Naive B cell (primary cell): ENCODE results near the gene SMARCA2. TPM values are rescaled to one million over a fixed set of nuclear protein-coding genes. Genes with fewer than 3 reads are reported as not detected.

Experiments
- ATAC-seq, 2 donors: fragments of 150-1000 bp; cut with Tn5 transposase; 2 replicates each; pipeline ENCODE4 v1.10.0; 2021; ENCODE audit warnings: low read depth in 2 of 2, mild to moderate bottlenecking in 2 of 2, moderate library complexity in 2 of 2
- DNase-seq: peaks from one replicate; pipeline ENCODE4 v3.0.0; 2022
- H3K27ac Mint-ChIP-seq, 6 donors: one replicate each; pipeline ENCODE4 v1.8.0; 2020 to 2022; ENCODE audit warnings: mild to moderate bottlenecking in 6 of 6, mixed read lengths in 6 of 6, moderate library complexity in 5 of 6, inconsistent platforms in 2 of 6
- H3K27me3 Mint-ChIP-seq, 3 donors: one replicate each; pipeline ENCODE4 v1.8.0; 2021 to 2022; ENCODE audit warnings: mixed read lengths in 3 of 3, mild to moderate bottlenecking in 1 of 3
- H3K36me3 Mint-ChIP-seq, 2 donors: one replicate each; pipeline ENCODE4 v1.8.0; 2020 to 2022; ENCODE audit warnings: mixed read lengths in 2 of 2, inconsistent platforms in 1 of 2, mild to moderate bottlenecking in 1 of 2
- H3K4me1 Mint-ChIP-seq, 3 donors: one replicate each; pipeline ENCODE4 v1.8.0; 2020 to 2022; ENCODE audit warnings: mixed read lengths in 3 of 3, inconsistent platforms in 1 of 3, mild to moderate bottlenecking in 1 of 3, moderate library complexity in 1 of 3
- H3K4me3 Mint-ChIP-seq, 8 donors: one replicate each; pipeline ENCODE4 v1.8.0; 2020 to 2022; ENCODE audit warnings: mild to moderate bottlenecking in 8 of 8, mixed read lengths in 8 of 8, moderate library complexity in 8 of 8, inconsistent platforms in 2 of 8
- H3K9me3 Mint-ChIP-seq, 7 donors: one replicate each; pipeline ENCODE4 v1.8.0; 2020 to 2022; ENCODE audit warnings: mixed read lengths in 7 of 7, mild to moderate bottlenecking in 5 of 7, inconsistent platforms in 2 of 7, moderate library complexity in 1 of 7
- polyA plus RNA-seq, 6 donors: library from polyadenylated mRNA; unstranded; fragments of 300-500 nt; fragmentation: Illumina TruSeq; gene quantifications; one replicate each; pipeline ENCODE4 v1.2.3, GENCODE V29; 2021; ENCODE audit warnings: low read depth in 6 of 6

SMARCA2 gene
- polyA plus RNA-seq, 6 donors from 2014 or later: 22.4 to 58.5 (median 39.8) TPM

DNA sequence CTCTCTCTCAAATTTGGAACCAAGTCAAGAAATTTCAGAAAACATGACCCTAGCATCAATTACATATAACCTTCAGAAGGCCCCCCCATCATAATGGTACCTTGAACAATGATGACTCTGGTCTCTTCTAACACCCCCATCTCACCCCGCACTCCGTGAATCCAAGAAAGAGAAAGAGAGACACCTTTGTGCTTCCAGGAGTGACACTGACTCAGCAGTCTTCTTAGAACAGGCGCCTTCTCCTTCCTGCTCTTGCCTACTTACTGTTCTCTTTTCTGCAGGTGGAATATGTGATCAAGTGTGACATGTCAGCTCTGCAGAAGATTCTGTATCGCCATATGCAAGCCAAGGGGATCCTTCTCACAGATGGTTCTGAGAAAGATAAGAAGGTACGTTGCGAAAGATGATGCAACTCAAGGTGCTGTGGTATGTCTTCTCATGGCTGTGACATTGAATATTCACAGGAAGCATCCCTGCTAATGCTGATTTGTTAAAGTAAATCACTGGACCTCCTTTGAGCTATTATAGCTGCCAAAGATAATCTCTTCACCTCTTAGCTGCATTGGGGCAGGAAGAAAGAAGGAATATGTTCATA is 81.3 kb downstream of the SMARCA2 start:
- Mint-ChIP-seq H3K4me1 (peaks cover 0 to 2% (median 0%) of the 10 kb centered on the region in 3 donors), H3K27me3 (no peaks in the 10 kb centered on the region), H3K36me3 (peaks cover 29 to 47% of the 10 kb centered on the region in 2 donors), H3K9me3 (no peaks in the 10 kb centered on the region), H3K4me3 (peak overlapping the region in 1 of 8 donors; percentile 25), H3K27ac (peak overlapping the region in 1 of 6 donors; percentile 0)
- ATAC-seq (no peak), DNase-seq (no peak)

DNA sequence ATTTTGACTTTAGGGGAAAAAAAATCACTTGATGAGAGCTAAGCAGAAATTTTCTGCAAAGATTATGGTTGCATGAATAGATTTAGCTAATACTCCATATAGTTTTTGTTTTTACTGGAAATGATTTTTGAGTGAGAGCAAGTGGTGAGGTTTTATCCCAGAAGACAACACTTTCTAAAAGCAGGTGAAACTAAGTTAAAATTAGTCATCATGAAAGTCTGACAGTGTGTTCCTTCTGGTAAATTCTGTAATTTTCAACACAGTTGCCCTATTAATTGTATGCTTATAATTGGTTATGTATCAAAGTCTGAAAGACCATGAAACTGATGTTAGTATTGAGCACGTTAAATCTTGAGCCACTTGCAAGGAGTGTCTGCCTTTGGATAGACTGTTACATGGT is 91.5 kb downstream of the SMARCA2 start:
- Mint-ChIP-seq H3K36me3 (peaks cover 19 to 32% of the 10 kb centered on the region in 2 donors), H3K4me3 (no peak overlapping the region), H3K4me1 (no peaks in the 10 kb centered on the region), H3K27ac (no peak overlapping the region), H3K9me3 (no peaks in the 10 kb centered on the region), H3K27me3 (no peaks in the 10 kb centered on the region)
- no peak for ATAC-seq
- DNase-seq: no peak

DNA sequence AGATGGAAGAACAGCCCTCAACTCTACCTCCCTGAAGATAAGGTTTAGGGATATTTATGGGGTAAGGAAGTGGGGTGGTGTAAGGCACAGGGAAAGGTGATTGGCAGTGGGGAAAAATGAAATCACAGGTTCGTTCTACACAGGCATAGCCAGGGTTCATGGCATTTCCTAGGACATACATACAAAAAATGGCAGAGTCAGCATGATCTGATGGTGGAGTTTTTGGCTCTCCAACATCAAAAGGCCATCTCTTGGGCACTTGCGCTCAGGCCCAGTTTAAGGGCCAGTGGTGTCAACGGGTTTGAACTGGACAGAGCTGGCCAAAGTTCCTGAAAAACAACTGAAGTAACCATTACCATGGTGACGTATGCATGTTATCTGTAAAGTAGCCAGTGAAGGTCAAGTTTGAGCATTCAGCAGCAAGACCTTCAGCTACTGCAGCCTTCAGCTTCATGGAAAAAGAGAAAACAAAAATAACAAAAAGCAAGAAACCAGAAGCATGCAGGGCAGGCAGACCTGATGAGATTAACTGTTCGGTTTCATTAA is 92.8 kb downstream of the SMARCA2 start:
- Mint-ChIP-seq H3K9me3 (no peaks in the 10 kb centered on the region), H3K4me1 (no peaks in the 10 kb centered on the region), H3K27ac (no peak overlapping the region), H3K4me3 (no peak overlapping the region), H3K36me3 (peaks cover 12 to 28% of the 10 kb centered on the region in 2 donors), H3K27me3 (no peaks in the 10 kb centered on the region)
- no peak for ATAC-seq
- DNase-seq: no peak

DNA sequence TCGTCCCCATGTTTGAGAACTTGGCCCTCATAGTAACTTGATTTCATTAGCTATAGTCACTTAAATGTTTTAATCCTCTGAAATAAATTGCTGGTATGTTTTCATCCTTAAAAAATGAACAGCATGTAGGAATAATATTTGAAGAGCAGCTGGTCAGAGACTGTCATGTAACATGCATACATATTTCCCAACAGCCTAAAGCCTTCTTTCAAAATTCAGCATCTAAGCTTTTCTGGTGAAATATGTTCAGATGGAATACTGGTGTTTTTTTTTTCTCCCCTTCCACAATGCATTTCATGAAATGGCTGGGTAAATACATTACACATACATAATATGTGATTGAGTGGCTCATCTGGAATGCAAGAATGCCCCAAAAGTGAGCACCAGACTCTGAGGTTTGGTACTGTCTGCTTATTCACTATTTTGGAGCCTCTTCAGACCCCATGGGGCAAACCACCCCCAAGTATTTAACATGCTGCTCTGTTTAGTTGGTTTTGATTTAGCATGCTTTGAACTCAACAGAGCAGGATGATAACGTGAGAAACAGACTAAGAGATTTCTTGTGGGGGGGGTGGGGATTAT is 94.0 kb downstream of the SMARCA2 start:
- Mint-ChIP-seq H3K27me3 (no peaks in the 10 kb centered on the region), H3K36me3 (peaks cover 9 to 23% of the 10 kb centered on the region in 2 donors), H3K27ac (peak overlapping the region in 1 of 6 donors; percentile 64), H3K4me3 (no peak overlapping the region), H3K9me3 (no peaks in the 10 kb centered on the region), H3K4me1 (no peaks in the 10 kb centered on the region)
- DNase-seq (no peak), ATAC-seq (no peak)

DNA sequence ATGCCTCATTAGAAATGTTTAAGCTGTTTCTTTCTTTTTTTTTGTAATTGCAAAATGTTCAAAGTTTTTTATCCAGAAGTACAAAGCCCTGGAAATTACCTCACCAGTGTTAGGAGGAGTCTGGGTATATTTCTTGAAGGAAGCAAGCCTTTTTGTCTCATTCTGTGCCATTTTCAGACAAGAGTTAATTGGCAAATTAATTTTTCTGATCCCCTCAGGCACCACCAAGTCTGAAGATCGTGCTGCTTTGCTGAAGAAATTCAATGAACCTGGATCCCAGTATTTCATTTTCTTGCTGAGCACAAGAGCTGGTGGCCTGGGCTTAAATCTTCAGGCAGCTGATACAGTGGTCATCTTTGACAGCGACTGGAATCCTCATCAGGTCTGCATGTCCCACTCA is 94.9 kb downstream of the SMARCA2 start:
- H3K4me1 Mint-ChIP-seq: no peaks in the 10 kb centered on the region

DNA sequence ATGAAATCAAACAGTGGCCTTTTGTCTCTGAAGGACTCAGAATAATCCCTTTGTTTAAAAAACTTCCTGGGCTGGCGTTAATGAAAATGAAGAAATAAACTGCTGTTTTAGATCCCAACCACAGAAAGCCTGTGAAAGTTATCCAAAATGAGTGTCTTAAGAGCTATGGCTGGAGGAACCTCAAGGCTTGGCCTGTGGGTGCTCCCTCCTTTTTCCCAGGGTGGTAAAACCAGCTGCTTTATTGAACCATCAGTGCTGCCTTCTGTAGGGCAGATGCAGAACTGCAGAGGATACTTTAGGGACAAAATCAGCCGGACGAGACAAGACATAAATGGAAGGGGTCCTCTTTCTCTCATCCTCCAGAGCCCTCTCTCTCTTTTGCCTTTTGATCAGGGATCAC is 100.9 kb downstream of the SMARCA2 start:
- Mint-ChIP-seq H3K9me3 (no peaks in the 10 kb centered on the region), H3K4me3 (no peak overlapping the region), H3K36me3 (peaks cover 0 to 8% of the 10 kb centered on the region in 2 donors), H3K27me3 (no peaks in the 10 kb centered on the region), H3K4me1 (no peaks in the 10 kb centered on the region), H3K27ac (peak overlapping the region in 3 of 6 donors; percentile 6 to 57 (median 38))
- ATAC-seq: no peak
- DNase-seq: no peak

More for the DNA sequence above, 94.9 kb downstream of the SMARCA2 start:
- Mint-ChIP-seq H3K4me3 (no peak overlapping the region), H3K9me3 (no peaks in the 10 kb centered on the region), H3K27me3 (no peaks in the 10 kb centered on the region), H3K36me3 (peaks cover 9 to 23% of the 10 kb centered on the region in 2 donors), H3K27ac (no peak overlapping the region)
- DNase-seq (no peak), ATAC-seq (no peak)

DNA sequence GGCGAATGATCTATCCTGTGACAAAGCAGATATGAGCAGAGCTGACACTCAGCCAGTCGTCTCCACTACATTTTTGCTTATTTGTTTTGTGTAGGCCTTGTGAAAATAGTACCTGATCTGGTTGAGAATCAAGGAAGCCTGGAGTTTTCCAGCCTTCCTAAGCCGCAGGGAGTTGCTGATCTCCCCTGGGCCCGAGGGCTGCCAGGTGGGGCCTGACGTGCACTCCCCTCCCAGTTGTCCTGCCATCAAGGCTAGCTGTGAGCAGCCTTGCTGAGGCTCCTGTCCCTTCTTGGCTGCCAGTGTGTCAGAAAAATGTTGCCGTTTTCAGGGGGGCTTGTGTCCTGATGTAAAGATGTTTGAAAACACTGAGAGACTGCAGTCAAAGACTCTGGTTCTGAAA is 102.4 kb downstream of the SMARCA2 start:
- no peaks in the 10 kb centered on the region for H3K4me1 Mint-ChIP-seq
- ATAC-seq: no peak
- no peaks in the 10 kb centered on the region for H3K36me3 Mint-ChIP-seq
- no peak for DNase-seq
- no peaks in the 10 kb centered on the region for H3K9me3 Mint-ChIP-seq
- no peaks in the 10 kb centered on the region for H3K27me3 Mint-ChIP-seq
- H3K27ac Mint-ChIP-seq: peak overlapping the region in 1 of 6 donors; percentile 66
- no peak overlapping the region for H3K4me3 Mint-ChIP-seq

DNA sequence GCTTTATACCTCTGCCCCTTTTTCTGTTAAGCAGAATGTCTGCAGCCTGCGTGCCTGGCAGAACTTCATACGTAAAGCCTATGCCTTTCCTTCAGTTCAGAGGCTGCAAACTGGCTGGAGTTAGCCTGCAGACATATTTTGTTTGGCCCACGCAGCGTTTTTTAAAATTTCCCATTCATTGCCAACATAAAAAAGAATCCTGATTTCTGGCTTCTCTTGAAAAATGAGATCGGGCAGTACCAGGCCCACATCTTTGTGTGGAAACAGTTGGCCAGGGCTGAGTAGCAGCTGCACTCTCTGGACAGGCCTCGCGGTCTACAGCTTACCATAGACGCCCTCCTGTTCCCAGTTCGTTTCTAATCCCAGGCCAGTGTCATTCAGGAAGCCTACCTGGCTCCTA is 104.4 kb downstream of the SMARCA2 start:
- H3K4me3 Mint-ChIP-seq: no peak overlapping the region
- ATAC-seq (no peak), DNase-seq (no peak)
- no peak overlapping the region for H3K27ac Mint-ChIP-seq
- H3K36me3 Mint-ChIP-seq: peaks cover 13 to 17% of the 10 kb centered on the region in 2 donors
- no peaks in the 10 kb centered on the region for H3K27me3 Mint-ChIP-seq
- no peaks in the 10 kb centered on the region for H3K9me3 Mint-ChIP-seq
- H3K4me1 Mint-ChIP-seq: peaks cover 4 to 5% (median 5%) of the 10 kb centered on the region in 3 donors

DNA sequence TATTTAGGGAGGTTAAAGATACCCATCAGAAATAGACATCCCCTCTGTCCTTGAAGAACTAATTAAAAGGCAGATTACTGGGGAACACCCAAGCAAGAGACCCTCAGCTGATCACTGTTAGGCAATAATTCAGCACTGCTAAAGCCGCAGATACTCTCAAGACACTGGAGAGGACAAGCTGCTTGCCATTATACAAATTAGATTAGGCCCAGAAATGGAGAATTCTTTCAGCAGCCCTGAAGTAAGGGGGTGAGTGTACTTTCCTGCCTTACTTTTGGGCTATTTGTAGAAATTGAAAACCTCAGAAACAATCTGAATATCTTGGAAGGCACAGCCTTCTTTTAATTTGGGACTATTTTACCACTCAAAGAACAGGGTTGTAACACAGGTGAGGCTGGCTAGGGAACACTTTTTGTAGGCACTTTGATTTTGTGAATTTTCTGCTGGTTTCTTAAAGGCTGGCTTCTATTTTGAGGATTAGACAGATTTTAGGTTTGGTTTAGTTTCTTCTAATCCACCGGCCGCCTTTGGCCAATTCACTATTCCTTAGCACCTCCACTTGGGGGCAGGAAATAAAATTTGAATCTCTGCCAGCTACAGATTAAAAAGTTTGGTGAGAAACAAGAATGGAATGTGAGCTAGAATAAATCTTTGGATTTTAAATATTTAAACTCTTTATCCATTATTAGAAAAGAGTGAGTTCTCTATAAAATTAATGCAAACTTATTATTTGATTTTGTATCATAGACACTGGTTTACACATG is 106.0 kb downstream of the SMARCA2 start:
- no peak for DNase-seq
- peaks cover 16 to 23% of the 10 kb centered on the region in 2 donors for H3K36me3 Mint-ChIP-seq

DNA sequence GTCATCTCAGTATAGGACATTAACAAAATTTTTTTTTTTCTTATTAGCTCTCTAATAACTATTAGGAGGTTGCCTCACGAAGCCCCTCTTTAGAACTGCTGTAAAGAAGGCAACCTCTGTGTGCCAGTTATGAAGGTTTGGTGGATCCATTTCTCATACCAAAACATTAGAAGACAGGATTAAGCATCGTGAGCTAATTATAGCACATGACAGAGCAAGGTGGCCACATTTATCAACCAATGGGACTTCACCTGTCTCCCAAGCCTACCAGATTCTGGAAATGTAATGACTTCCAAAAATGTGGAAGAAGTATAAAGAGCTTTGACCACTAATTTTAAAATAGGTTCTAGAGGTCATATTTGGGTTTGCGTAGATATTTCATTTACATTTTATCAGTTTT is 107.2 kb downstream of the SMARCA2 start:
- no peaks in the 10 kb centered on the region for H3K27me3 Mint-ChIP-seq
- no peak overlapping the region for H3K4me3 Mint-ChIP-seq
- no peaks in the 10 kb centered on the region for H3K9me3 Mint-ChIP-seq
- peaks cover 16 to 28% of the 10 kb centered on the region in 2 donors for H3K36me3 Mint-ChIP-seq
- ATAC-seq: no peak
- peak overlapping the region in 1 of 6 donors; percentile 66 for H3K27ac Mint-ChIP-seq
- H3K4me1 Mint-ChIP-seq: peaks cover 24 to 32% (median 29%) of the 10 kb centered on the region in 3 donors
- no peak for DNase-seq

More for the DNA sequence above, 106.0 kb downstream of the SMARCA2 start:
- Mint-ChIP-seq H3K9me3 (no peaks in the 10 kb centered on the region), H3K27me3 (no peaks in the 10 kb centered on the region), H3K4me1 (peaks cover 14 to 20% (median 17%) of the 10 kb centered on the region in 3 donors), H3K27ac (peak overlapping the region in 2 of 6 donors; percentile 4 to 36), H3K4me3 (no peak overlapping the region)
- no peak for ATAC-seq

DNA sequence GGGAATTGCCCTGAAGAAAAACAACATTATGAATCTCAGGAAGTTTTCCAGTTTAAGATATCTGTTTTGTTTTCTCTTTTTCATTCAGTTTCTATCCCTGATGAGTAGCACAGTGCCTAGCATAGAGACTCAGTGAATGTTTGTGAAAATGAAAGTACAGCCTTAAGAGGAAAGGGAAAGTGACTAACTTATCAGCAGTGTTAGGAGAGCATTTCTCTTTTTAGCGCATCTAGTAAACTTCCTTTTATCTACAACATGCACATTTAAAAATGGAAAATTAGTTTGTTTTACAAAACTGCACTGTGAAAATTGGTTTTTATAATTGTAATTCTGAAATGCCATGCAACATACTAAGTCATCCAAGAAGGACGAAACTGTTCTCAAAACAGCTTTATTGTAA is 110.8 kb downstream of the SMARCA2 start:
- Mint-ChIP-seq H3K36me3 (peaks cover 25 to 40% of the 10 kb centered on the region in 2 donors), H3K27me3 (no peaks in the 10 kb centered on the region), H3K27ac (peak overlapping the region in 5 of 6 donors; percentile 24 to 73 (median 45)), H3K4me1 (peaks cover 34 to 43% (median 38%) of the 10 kb centered on the region in 3 donors), H3K4me3 (peak overlapping the region in 5 of 8 donors; percentile 1 to 44 (median 19)), H3K9me3 (no peaks in the 10 kb centered on the region)
- ATAC-seq: peak; percentile 80 to 96
- peak; percentile 13 for DNase-seq

DNA sequence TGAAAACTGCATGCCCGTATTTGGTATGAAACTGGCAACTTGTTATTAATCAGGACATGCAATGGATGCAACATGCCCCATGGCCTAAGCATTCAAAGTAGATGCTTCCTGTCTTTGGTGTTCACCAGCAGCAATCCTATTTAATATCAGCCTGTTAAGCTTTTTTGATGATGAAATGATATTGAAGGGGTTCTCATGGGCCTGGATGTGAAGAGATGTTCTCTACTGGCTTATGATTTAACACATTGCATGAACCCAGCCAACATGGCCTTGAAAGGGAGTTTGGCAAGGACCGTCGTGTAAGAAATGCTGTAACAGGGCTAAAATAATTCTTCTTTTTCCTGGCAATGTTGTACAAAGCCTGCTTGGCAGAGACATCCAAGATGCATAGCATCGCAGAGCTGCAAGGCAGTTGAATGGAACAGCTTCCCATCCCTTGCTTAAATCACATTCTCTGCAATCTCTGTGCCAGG is 111.2 kb downstream of the SMARCA2 start:
- H3K4me1 Mint-ChIP-seq: peaks cover 34 to 43% (median 42%) of the 10 kb centered on the region in 3 donors
- H3K36me3 Mint-ChIP-seq: peaks cover 25 to 40% of the 10 kb centered on the region in 2 donors

DNA sequence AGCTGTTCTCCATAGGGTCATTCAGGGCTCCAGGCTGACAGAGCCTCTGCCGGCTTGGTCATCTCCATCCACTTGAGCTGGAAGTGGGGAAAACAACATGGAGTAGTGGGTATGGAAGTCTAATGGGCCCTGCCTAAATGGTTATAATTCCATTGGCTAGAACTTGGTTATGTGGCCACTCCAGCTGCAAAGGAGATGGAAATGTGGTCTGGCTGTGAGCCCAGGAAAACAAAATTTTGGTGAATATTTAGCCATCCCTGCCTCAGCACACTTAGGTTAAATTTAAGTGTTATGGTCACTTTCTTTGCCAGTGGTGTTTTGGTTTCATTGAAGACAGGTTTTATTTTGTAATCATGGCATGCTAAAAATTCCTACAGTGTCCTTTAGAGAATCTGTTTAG is 112.3 kb downstream of the SMARCA2 start:
- Mint-ChIP-seq H3K4me1 (peaks cover 34 to 53% (median 43%) of the 10 kb centered on the region in 3 donors), H3K27ac (peak overlapping the region in 2 of 6 donors; percentile 39 to 62), H3K4me3 (no peak overlapping the region), H3K36me3 (peaks cover 25 to 43% of the 10 kb centered on the region in 2 donors), H3K27me3 (no peaks in the 10 kb centered on the region), H3K9me3 (no peaks in the 10 kb centered on the region)
- DNase-seq (no peak), ATAC-seq (no peak)

More for the DNA sequence above, 111.2 kb downstream of the SMARCA2 start:
- Mint-ChIP-seq H3K4me3 (peak overlapping the region in 4 of 8 donors; percentile 6 to 46 (median 12)), H3K9me3 (no peaks in the 10 kb centered on the region), H3K27ac (peak overlapping the region in 3 of 6 donors; percentile 30 to 63 (median 46)), H3K27me3 (no peaks in the 10 kb centered on the region)
- DNase-seq: no peak
- no peak for ATAC-seq
